D721Med (cell line): Measurements from ENCODE around the gene CSNK1D.
"Not testable (repeated sequence)": the region's sequence is repeated elsewhere in the genome, so short reads cannot be mapped to it uniquely, and the experiment has no call there.

Experiments used
- DNase-seq: peaks from one replicate; pipeline ENCODE4 v3.0.0; 2011; ENCODE audit warnings: low spot score; ENCODE audit not compliant: insufficient read length
- FAIRE-seq: peaks from 2 replicates; lab custom pipeline; 2011; peaks lifted over from hg19 to GRCh38; lab: Jason Lieb, UNC
- TF ChIP-seq, protein P1 (sequence below): IDR thresholded peaks from 2 replicates; pipeline ENCODE4 v1.5.1; 2012; ENCODE audit warnings: mild to moderate bottlenecking, control low read depth; ENCODE audit not compliant: insufficient read depth; ENCODE audit errors: missing control alignments

CSNK1D gene

DNA sequence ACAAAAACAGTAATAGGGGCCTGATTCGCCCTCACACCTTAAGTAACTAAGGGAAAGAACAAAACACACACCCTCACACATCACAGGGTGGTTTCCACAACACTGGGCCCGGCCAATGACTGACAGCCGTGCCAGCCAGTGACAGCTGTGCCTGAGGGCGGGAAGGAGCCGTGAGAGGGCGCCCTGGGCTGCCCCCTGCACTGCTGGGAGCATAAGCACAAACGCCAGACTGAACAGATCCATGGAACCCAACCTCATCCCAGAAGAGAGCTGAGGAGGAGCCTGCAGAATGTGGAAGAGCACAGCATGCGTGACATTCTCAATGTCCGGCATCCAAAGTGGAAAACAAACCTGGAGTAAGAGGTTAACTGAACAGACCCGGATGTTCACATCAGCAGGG lies 16.0 kb downstream of the CSNK1D start:
- no peak for FAIRE-seq
- no peak for DNase-seq
- TF ChIP-seq, protein P1, sequence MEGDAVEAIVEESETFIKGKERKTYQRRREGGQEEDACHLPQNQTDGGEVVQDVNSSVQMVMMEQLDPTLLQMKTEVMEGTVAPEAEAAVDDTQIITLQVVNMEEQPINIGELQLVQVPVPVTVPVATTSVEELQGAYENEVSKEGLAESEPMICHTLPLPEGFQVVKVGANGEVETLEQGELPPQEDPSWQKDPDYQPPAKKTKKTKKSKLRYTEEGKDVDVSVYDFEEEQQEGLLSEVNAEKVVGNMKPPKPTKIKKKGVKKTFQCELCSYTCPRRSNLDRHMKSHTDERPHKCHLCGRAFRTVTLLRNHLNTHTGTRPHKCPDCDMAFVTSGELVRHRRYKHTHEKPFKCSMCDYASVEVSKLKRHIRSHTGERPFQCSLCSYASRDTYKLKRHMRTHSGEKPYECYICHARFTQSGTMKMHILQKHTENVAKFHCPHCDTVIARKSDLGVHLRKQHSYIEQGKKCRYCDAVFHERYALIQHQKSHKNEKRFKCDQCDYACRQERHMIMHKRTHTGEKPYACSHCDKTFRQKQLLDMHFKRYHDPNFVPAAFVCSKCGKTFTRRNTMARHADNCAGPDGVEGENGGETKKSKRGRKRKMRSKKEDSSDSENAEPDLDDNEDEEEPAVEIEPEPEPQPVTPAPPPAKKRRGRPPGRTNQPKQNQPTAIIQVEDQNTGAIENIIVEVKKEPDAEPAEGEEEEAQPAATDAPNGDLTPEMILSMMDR = no peak

DNA sequence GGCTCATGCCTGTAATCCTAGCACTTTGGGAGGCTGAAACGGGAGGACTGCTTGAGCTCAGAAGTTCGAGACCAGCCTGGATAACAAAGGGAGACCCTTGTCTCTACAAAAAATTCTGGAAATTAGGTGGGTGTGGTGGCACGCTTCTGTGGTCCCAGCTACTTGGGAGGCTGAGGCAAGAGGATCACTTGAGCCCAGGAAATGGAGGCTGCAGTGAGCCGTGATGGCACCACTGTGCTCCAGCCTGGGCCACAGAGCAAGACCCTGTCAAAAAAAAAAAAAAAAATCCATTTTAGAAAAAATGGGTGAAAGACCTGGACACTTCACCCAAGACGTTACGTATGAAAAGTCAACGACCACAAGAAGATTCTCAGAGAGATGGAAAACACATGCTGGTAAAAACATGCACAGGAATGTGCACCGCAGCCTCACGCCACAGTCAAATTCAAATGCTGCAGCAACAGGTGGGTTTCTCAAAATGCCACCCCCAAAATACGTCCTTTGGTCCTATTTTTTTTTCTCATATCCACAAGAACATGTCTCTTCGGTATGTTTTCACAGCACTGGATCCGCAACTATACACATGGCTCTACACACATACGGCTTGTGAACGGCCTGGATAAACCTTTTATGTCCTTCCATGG lies 17.1 kb downstream of the CSNK1D start:
- FAIRE-seq = no peak
- TF ChIP-seq, protein P1 = no peak

DNA sequence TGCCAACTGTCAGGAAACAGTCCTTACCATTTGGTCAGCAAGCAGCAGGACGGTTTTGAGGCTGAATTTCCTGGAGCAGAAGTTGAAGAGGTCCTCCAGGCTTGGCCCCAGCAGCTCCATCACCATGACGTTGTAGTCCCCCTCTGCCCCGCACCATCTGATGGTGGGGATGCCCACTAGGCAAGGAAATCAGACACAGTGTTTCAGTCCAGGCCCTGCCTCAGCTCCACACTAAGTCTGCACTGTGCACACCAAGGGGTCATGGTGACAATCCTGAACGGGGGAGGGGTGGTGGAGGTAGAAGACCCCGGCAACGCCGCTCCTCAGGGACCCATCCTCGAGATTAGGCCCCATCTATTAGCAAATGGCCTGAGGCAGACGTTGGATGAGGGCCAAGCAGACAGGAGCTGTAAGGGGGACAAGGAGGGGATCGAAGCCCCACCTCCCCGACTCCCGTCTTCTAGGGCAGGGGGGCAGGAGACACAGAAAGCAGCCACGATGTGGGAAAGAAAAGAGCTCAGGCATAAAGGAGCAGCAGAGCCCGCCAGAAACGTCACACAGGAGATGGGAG lies 18.0 kb downstream of the CSNK1D start:
- DNase-seq = no peak
- FAIRE-seq = no peak
- TF ChIP-seq, protein P1 = no peak

More for the DNA sequence above, 17.1 kb downstream of the CSNK1D start:
- DNase-seq = no peak

DNA sequence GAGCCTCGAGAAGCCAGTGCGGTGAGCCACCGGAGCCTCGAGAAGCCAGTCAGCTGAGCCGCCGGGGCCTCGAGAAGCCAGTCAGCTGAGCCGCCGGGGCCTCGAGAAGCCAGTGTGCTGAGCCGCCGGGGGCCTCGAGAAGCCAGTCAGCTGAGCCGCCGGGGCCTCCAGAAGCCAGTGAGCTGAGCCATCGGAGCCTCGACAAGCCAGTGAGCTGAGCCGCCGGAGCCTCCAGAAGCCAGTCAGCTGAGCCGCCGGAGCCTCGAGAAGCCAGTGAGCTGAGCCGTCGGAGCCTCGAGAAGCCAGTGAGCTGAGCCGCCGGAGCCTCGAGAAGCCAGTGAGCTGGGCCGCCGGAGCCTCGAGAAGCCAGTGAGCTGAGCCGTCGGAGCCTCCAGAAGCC lies 18.8 kb downstream of the CSNK1D start:
- FAIRE-seq, DNase-seq: not testable (repeated sequence)

DNA sequence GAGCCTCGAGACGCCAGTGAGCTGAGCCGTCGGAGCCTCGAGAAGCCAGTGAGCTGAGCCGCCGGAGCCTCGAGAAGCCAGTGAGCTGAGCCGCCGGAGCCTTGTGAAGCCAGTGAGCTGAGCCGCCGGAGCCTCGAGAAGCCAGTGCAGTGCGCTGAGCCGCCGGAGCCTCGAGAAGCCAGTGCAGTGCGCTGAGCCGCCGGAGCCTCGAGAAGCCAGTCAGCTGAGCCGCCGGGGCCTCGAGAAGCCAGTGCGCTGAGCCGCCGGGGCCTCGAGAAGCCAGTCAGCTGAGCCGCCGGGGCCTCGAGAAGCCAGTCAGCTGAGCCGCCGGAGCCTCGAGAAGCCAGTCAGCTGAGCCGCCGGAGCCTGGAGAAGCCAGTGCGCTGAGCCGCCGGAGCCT lies 19.4 kb downstream of the CSNK1D start:
- FAIRE-seq = not testable (repeated sequence)

DNA sequence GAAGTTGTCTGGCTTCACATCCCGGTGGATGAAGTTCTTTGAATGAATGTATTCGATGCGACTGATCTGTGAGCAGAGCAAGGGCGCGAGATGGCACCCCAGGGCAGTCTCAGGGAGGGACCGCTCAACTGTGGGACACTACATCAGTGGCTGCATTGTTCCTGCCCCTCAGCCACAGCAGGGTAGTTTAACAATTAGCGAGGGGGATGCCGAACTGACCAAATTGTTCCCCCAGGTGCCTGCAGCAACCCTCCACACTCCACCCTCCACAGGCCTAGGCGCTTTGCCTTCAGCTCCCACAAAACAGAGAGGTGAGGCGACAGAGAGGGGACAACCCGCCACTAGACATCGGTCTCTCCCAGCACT lies 20.3 kb downstream of the CSNK1D start:
- DNase-seq (no peak), FAIRE-seq (no peak)
- TF ChIP-seq, protein P1 = no peak

More for the DNA sequence above, 19.4 kb downstream of the CSNK1D start:
- DNase-seq = not testable (repeated sequence)

DNA sequence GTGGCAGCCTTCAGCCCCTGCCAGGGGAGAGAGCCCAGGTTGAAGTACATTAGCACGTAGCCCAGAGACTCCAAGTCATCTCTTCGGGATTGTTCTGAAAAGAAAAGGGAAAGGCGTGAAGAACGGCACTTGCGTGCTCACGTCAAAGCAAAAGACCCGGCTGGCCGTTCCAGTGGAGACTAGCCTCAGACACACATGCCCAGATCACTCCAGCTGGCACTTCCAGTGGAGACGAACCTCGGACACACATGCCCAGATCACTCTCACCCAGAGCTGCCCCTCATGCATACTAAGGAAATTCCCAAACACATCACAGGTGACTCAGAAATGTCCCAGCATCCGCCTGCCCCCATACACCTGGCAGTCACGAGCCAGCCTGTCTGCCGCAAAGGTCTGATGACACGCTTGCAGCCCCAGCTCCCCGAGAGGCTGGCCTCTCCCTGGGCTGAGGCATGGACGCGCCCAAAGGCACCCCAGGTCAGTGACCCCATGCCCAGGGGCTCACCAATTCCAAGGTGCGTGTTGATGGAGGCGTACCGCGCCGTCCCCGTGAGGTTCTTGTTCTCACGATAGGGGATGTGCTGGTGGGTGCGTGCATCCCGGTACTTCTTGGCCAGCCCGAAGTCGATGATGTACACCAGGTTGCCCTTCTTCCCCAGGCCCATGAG lies 20.9 kb downstream of the CSNK1D start:
- no peak for DNase-seq
- TF ChIP-seq, protein P1 = no peak
- FAIRE-seq = no peak

DNA sequence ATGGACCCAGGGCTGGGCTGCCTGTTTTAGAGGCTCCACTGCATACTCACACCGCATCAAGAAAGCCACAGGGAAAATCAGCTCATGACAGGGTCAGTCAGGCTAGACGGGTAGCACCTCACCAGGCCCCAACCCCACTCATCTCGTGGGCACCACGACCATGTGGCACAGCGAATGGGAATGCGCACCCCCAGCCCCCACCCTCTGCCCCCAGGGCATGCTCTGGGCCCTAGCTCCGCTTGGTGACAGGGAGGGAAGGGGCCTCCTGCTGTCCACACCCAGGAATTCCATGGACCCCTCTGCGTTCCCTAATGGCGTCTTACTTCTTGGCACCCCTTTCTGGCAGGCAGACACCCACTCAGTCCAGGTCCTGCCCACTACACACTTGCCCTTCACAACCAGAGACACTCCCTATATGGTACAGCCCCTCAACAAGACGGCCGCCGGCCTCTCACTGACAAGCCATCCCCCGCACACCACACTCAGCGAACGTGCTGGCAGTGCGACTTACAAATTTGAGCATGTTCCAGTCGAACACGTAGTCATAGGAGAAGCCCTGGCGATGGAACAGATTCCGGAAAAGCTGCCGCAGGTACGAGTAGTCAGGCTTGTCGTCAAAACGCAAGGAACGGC lies 22.5 kb downstream of the CSNK1D start:
- no peak for DNase-seq
- TF ChIP-seq, protein P1 = no peak
- no peak for FAIRE-seq
